Kidney epithelial cell (primary cell): ENCODE data around the gene FILIP1L. TPM values are rescaled to one million over a fixed set of nuclear protein-coding genes. Genes with fewer than 3 reads are reported as not detected.

Source experiments
- DNase-seq: peaks from one replicate; pipeline ENCODE4 v3.0.0-alpha.2; 2010; ENCODE audit warnings: low read depth
- H3K27me3 ChIP-seq: 2 replicates; pipeline ENCODE4 v1.6.0; 2011; ENCODE audit warnings: low read length; ENCODE audit not compliant: control insufficient read depth, insufficient read depth
- H3K36me3 ChIP-seq: 2 replicates; pipeline ENCODE4 v1.5.1; 2011; ENCODE audit warnings: low read length; ENCODE audit not compliant: control insufficient read depth, insufficient read depth
- H3K4me3 ChIP-seq: 2 replicates; pipeline ENCODE4 v1.5.1; 2011; ENCODE audit warnings: low read depth, mild to moderate bottlenecking, control low read depth, low read length
- total RNA-seq: library from RNA; depleted of rRNA; stranded (reverse); fragments of >200 nt; gene quantifications from 2 replicates; pipeline ENCODE4 v1.2.3, GENCODE V29; 2015
- TF ChIP-seq, protein P1 (sequence below): IDR thresholded peaks from 2 replicates; pipeline ENCODE4 v1.5.1; 2011; ENCODE audit warnings: mild to moderate bottlenecking, moderate library complexity, low read length, control low read depth, inconsistent platforms; ENCODE audit not compliant: insufficient read depth, poor library complexity, severe bottlenecking

The FILIP1L gene
- total RNA-seq, 1 donor from 2014 or later = 15.6 TPM

DNA sequence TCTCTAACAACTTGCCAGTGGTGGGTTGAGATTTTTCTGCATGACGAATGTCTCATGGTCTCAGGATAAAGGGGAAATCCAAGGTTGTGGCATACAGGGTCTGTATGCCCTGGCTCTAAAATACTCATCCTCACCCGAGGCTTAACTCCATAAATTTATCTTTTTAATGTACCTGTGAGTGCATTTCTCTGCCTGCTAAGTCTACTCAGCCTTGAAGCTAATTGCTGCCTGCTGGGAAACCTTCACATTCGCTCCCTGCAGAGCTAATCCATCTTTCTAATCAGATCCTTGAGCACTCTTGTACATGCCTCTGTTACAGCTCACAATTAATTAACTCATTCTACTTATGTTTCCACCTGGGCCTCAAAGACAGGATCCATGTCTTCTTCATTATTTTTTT lies 202.9 kb downstream of the FILIP1L start:
- TF ChIP-seq, protein P1, sequence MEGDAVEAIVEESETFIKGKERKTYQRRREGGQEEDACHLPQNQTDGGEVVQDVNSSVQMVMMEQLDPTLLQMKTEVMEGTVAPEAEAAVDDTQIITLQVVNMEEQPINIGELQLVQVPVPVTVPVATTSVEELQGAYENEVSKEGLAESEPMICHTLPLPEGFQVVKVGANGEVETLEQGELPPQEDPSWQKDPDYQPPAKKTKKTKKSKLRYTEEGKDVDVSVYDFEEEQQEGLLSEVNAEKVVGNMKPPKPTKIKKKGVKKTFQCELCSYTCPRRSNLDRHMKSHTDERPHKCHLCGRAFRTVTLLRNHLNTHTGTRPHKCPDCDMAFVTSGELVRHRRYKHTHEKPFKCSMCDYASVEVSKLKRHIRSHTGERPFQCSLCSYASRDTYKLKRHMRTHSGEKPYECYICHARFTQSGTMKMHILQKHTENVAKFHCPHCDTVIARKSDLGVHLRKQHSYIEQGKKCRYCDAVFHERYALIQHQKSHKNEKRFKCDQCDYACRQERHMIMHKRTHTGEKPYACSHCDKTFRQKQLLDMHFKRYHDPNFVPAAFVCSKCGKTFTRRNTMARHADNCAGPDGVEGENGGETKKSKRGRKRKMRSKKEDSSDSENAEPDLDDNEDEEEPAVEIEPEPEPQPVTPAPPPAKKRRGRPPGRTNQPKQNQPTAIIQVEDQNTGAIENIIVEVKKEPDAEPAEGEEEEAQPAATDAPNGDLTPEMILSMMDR = no peak
- H3K4me3 ChIP-seq = no peak overlapping the region
- DNase-seq = no peak

DNA sequence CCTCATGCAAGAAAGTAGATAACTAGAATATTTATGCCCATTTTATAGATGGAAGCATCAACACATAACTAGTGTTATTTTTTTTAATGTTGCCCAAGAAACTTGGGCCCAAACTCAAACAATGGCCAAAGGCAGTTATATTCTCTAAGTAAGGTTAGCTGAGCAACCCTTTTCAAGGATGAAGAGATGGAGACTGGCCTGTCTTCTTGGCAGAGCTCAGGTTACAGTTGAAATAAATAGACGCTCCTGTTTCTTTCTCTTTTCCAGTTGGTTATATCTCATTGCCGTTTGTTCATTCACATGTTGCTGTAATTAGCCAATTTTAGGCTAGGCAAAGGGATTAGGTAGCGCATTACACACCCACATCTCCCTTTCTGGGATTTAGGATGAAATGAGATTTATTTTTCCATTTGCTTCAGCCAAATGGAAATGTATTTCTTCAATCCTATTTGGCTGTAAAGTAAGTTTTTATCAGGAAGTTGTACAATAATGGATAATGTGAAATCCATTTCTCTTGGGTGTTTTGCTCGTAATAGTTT lies 203.5 kb downstream of the FILIP1L start:
- Histone ChIP-seq H3K27me3 (no peaks in the 10 kb centered on the region), H3K36me3 (no peaks in the 10 kb centered on the region), H3K4me3 (no peak overlapping the region)
- TF ChIP-seq, protein P1 = no peak
- DNase-seq = no peak

More for the DNA sequence above, 202.9 kb downstream of the FILIP1L start:
- Histone ChIP-seq H3K36me3 (no peaks in the 10 kb centered on the region), H3K27me3 (no peaks in the 10 kb centered on the region)

DNA sequence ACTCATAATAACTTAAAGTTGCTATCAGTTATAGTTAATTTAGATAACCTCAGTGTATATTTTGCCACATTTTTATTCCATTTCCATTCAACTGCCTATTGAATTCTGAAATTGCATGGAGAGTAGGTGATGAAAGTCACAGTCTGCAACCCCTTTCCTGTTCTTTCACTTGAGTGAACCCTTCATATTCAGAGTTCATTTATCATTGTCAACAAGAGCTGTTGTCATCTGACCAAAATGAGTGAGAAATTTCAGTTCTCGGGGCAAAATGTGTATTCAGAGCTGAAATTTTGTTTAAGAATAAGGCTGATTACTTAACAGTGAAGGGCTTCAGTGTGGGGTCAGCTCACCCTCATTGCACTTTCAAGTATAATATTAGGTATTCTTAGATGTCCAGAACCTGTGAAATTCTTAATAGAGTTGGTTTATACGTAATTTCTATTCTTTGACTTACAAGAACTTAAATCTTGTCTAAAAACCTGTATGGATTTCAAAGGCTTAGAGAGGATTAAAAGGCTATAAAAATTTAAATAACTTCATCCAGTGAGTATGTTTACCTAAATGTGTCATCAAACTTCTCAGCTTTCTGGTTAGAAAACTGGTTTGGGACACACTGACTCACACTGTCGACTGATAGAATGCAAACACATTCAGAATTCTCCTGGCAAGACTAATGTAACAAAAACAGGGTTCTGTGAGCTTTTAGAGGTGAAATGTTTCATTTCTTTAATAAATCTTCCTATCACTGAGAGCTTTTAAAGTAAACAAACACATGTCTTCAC lies 204.4 kb downstream of the FILIP1L start:
- TF ChIP-seq, protein P1 = no peak
- DNase-seq = peak; percentile 81
- no peaks in the 10 kb centered on the region for H3K36me3 ChIP-seq
- no peak overlapping the region for H3K4me3 ChIP-seq
- H3K27me3 ChIP-seq = no peaks in the 10 kb centered on the region

DNA sequence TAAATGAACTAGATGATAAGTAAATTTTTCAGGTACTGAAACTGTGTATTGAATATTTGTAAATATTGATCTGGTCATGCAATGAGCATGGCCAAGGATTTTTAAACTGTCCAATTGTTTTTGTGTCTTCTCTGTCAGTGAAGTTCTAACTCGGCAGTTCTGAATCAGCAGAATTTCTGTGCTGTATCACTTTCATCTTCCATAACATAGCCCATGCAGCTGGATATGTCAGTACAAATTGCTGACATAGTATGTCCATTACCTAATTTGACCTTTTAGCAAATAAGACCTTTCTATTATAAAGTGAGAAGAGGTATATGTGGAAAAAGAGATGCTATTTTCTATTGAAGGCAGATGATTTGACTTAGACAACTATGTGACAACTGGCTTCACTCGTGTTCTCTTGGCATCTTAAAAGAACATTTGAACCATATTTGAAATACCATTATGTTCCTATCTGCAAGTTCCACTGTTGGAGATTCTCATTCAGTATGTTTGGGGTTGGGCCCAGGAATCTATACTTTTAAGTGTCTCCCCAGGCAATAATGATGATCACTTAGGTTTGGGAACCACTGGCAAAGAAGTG lies 206.2 kb downstream of the FILIP1L start:
- DNase-seq = no peak
- Histone ChIP-seq H3K36me3 (no peaks in the 10 kb centered on the region), H3K4me3 (no peak overlapping the region), H3K27me3 (no peaks in the 10 kb centered on the region)
- TF ChIP-seq, protein P1 = no peak

DNA sequence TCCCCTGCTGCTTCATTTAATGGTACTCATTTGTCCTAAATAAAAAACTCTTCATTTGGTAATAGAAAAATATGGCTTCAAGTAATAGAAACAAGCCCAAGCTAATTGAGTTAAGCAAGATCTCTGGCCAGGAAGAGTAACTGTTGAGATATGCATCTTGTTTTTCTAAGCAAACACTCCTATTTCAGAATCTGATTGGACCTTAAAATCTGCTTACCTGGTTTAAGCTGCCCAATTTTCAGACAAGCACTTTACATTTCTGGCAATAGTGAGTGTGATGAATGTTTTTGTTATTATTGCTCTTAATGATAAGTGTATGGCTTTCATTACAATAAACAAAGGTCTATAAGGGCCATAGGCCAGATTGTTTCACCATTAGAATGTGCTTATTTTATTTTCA lies 210.4 kb downstream of the FILIP1L start:
- TF ChIP-seq, protein P1 = no peak
- DNase-seq = no peak
- H3K36me3 ChIP-seq = no peaks in the 10 kb centered on the region

More for the DNA sequence above, 210.4 kb downstream of the FILIP1L start:
- no peaks in the 10 kb centered on the region for H3K27me3 ChIP-seq
- no peak overlapping the region for H3K4me3 ChIP-seq
